ENCODE data around the gene UPK3BL1.
"Not testable (repeated sequence)": the region's sequence is repeated elsewhere in the genome, so short reads cannot be mapped to it uniquely, and the experiment has no call there.

Gene UPK3BL1

DNA sequence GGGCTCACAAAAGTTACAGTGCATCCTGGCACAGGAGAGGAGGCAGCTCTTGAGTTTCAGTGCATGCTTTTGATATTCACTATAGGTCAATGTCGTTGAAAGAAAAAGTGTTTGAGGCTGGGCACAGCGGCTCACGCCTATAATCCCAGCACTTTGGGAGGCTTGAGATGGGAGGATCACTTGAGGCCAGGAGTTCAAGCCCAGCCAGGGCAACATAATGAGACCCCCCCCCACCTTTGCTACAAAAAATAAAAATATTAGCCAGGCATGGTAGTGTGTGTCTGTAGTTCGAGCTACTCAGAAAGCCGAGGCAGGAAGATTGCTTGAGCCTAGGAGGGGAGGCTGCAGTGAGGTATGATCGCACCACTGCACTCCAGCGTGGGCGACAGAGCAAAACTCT, 24.5 kb downstream of the UPK3BL1 start:
- not testable (repeated sequence) for DNase-seq

DNA sequence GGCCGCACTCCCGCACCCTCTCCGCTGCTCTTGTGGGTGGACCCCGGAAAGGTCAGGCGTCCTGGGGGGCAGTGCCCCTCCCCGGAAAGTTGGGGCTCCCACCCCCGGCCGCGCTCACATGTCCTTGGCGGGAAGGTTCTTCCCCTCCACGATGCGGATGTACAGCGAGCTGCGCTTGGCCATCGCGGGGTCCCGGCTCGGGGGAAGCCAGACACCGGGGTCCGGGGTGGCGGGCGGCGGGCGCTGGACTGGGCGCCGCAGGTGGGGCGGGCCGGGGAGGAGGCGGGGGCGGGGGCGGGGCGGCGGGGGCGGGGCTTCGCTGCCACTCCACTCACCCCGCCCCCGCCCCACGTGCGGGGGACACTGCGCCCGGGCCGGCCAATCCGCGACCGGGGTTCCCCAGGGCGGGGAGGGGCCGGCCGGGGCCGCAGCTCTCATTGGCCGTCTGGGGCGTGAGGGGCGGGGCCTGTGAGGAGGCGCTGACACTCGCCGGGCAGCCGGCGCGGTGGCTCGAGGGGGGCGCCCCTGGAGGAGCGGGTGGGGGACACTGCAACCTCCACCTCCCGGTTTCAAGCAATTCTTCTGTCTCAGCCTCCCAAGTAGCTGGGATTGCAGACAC, 26.0 kb downstream of the UPK3BL1 start, which contains the start of gene RASA4:
Gene RASA4 (minus strand): TSS at position 250 of the 619 bp plus-strand sequence. CDS start 67 bp downstream, at position 183.
- peak; percentile 0 for DNase-seq

DNA sequence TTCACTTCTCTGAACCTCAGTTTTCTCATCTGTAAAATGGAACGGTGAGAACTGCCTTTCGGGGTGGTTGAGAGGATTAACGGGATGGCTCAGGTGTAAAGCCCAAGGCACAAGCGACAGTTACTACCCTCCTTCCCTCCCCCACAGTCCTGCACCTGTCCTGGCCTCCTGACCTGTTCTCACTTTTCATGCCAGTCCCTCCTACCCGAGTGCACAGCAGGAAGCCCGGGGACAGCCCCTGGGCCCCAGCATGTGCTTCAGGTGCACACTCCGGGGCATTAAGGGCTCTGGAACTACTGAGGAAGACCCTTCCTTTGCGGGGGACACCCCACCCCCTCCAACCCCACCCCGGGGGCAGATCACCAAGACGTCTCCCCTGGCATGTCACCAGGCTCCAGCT, 26.7 kb downstream of the UPK3BL1 start:
- not testable (repeated sequence) for DNase-seq

DNA sequence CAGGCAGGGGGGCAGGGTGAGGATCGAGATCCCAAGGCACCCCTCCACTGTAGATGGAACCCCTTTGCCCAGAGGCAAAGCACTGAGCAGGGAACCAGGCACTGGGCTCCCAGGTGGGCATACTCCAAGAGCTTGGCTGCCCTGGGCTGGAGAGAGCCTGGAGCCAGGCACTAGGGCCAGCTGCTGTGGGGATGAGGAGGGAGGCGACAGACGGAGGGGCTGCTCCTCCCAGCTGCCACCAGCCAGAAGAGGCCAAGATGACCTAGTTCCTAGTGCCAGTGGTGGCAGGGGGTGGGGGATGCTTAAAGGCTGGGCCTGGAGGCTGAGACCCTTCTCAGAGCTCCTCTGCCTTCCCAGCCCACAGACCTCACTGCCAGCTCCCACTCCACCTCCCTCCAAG, 27.7 kb downstream of the UPK3BL1 start:
- not testable (repeated sequence) for DNase-seq

DNA sequence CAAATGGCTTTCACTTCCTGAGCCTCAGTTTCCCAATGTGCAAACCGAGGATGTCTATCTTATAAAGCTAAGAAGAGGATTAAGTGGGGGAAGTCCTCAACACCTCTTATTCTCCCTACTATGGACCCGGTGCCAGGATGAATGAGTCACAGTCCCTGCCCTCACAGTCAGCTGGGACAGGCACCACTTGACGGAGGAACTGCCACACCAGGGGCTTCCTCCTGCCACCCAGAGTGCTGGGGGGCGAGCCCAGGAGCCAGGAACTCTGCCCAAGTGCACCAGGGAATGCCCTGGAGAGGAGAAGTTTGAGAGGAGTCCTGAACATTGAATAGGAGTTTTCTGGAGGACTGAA, 28.3 kb downstream of the UPK3BL1 start:
- DNase-seq, result not testable (repeated sequence)

DNA sequence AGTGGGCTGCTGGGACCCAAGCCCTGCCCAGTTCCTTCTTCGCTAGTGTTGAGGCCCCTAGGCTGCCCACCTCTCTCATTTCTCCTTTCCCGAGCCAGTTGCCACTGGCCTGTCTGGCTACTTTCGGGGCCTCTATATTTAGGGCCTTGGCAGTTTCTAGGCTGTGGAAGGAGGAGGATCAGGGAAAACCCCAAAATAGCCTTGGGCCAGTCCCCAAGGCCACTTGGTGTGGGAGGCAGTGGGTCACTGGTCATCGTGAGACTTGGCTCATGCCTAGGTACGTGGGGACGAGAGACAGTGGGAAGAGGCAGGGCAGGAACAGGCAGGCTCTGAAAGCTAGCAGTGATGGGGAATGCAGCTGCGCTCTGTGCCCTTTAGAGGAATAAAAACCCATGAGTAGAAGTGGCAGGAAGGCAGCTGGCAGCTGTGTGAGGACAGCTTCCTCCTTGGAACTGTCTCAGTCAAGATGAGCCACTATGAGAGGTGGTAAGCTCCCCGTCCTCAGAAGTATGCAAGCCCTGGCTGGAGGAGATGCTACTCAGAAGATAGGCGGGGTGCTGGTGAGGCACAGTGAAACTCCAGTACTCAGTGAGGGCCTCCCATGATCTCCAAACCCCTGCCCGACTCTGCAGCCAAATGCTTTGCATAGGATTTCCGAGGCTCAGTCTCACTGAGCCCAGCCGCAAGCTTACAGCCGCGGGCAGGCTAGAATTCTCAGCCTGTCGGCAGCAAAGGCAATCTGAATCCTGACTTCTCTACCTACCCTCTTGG, 28.8 kb downstream of the UPK3BL1 start:
- not testable (repeated sequence) for DNase-seq

DNA sequence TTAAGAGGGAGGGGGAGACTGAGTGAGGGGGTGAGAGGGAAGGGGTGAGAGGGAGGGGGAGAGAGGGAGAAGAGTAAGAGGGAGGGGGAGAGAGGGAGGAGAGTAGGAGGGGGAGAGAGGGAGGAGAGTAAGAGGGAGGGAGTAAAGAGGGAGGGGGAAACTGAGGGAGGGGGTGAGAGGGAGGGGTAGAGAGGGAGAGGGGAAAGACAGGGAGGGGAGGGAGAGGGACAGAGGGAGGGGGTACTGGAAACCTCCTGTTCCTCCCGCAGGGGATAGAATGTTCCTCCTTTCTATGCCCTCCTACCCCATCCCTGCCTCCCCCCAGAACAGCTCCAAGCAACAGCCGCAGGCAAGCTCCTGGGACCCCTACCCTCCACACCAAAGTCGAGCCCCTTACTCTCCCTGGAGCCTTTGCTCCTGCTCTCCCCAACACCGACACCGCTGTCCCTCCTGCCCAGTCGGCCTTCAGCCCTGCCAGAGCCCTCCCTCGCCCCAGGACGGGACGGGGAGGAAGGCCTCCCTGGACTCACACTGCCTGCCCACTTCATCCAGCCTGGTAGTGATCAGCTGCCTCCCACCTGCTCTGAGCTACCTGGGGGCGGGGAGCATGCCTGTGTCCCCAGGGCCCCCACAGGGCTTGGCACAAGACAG, 30.8 kb downstream of the UPK3BL1 start:
- DNase-seq, result not testable (repeated sequence)

DNA sequence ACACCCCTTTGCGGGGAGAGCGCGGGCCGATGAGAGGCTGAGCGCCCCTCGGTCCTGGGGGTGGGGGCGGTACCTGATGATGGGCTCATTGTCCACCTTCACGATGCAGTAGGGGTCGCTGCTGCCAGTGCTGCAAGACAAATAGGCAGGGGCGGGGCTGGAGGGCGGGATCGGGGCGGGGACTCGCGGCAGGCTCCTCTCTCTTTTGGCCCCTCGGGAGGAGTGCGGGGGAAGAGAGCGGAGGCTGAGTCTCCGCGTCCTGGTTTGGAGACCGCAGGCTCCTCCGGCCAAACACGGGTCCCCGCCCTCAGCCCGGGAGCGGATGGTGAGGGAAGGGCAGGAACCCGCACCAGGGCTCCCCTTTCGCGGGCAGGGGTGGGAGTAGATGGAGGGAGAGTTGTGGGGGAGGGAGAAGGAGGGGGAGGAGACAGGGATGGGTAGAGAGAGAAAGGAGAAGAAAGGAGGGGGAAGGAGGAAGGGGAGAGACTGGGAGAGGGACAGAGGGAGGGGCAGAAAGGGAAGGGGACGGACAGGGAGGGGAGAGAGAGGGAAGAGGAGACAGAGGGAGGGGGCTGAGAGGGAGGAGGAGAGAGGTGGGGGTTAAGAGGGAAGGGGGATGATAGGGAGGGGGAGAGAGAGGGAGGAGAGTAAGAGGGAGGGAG, 31.4 kb downstream of the UPK3BL1 start:
- not testable (repeated sequence) for DNase-seq

DNA sequence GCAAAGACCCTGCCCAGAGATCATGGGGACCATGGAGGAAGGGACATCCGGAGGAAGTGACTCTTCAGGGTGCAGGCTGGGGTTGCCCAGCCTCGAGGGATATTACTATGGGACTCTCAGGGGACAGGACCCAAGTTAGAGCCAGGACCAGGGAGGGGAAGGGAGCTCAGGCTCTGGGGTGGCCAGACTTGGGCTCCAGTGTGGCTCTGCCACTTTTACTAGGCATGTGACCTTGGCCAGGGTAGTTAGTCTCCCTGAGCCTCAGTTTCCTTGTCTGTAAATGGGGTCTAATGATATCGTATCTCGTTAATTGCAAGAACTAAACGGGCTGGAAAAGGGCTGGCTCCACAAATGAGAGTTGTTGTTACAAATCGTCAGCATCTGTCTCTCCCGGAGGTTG, 32.1 kb downstream of the UPK3BL1 start:
- not testable (repeated sequence) for DNase-seq

DNA sequence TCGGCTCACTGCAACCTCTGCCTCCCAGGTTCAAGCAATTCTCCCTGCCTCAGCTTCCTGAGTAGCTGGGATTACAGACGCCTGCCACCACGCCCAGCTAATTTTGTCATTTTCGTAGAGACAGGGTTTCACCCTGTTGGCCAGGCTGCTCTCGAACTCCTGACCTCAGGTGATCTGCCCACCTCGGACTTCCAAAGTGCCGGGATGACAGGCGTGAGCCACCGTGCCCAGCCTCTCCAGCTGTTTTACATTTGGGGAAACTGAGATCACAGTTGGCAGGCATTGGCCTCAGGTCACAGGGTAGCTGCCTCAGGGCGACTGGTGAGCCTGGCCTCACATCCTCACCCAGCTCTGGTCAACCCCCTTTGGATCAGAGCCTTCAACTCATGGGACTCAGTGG, 32.9 kb downstream of the UPK3BL1 start:
- not testable (repeated sequence) for DNase-seq

DNA sequence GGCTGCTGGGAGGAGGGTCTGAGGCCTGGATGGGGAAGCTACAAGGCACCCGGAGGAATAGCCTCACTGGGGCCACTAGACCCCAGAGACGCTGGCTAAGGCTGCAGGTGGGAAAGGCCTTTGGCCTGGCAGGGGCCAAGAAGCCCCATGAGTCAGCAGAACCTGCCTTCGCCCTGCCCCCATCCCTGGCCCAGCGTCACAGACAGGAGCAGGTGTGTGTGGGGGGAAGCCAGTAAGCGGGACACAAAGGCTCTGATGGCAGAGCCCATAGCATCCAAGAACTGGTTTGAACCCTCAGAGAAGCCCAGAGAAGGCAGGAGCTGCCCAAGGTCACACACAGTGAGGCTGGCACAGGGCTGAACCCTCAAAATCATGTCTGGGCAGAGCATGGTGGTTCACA, 35.7 kb downstream of the UPK3BL1 start:
- DNase-seq, result not testable (repeated sequence)

DNA sequence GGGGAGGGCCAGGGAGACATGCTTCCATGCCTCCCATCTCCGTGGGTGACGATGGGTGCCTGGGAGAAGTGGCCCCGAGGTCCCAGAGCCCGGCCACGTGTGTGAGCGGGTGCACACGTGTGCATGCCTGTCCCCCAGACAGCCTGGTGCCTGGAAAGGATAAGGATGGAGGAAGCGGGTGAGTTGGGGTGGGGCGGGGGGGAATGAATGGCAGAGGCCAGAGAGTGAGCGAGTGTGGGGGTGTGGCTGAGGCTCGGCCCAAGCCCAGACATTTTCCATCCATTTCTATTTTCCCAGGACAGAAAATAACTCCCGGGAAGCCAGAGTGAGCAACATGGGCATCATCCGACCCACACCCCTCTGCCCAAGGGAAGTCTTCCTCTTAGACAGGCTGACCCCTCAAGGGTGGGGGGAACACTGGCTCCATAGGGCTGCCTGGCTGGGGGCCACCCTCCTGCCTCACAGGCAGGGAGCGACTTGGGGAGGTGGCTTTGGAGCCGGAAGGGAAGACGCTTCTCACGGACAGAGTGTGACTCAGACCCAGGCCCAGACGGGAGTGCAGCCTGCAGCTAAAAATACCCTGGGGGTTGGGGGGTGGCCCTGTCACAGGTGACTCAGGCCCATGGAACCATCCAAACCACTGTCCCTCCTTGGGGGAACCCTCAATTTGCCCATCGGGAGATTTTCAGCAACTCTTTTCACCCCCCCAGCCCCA, 38.0 kb downstream of the UPK3BL1 start:
- not testable (repeated sequence) for DNase-seq

DNA sequence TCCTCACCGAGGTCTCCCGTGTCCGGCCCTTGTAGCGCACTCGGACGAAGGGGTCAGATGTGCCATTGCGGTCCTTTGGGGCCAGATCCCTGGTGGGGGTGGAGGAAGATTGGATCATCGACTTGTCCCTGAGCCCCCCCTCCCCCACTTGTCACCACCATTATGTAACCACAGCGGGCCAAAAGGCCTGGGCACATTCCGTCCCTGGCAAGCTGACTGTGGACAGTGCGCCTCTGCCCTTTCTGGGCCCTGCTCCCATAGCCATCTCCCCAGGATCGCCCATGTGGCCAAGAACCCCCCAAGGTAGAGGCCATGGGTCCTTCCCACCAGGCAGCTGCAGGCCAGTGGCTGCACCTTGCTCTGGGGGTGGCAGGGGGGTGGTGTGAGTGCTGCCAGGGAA, 40.3 kb downstream of the UPK3BL1 start:
- DNase-seq, result not testable (repeated sequence)

DNA sequence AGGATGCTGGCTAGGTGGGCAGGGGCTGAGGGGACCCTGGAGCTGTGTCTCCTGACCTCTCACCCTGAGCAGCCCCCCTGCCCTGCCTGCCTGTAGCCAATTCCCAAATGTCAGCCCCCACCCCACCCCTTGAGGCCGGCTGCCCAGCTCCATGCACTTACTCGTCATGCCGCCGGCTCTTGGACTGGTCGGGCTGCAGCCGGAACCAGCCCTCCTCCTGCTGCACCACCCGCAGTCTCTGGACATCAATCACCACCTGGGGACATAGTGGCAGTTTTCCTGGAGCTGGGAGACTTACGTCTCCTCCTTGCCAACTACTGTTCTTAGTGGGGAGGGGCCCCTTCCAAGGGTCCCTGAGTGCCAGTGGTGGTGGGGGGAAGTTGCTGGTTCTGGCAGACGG, 42.9 kb downstream of the UPK3BL1 start:
- DNase-seq, result not testable (repeated sequence)

DNA sequence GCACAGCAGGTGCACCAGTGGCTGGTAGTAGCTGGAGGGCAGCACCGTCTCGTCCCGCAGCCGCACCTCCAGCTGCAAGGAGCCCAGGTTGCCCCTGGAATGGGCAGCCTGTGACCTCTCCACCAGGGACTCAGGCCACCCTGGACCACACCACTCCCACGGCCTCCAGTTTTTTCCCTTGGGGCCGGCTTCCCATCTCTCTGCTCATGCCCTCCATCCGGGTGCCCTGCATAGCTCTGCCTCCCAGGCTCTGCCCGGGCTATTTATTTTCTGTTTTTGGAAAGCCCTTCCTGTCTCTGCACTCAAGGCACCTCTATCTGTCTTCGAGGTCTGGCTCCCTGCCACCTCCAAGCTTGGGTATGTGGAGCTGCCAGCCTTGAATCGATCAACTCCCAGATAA, 46.6 kb downstream of the UPK3BL1 start:
- DNase-seq, result not testable (repeated sequence)

DNA sequence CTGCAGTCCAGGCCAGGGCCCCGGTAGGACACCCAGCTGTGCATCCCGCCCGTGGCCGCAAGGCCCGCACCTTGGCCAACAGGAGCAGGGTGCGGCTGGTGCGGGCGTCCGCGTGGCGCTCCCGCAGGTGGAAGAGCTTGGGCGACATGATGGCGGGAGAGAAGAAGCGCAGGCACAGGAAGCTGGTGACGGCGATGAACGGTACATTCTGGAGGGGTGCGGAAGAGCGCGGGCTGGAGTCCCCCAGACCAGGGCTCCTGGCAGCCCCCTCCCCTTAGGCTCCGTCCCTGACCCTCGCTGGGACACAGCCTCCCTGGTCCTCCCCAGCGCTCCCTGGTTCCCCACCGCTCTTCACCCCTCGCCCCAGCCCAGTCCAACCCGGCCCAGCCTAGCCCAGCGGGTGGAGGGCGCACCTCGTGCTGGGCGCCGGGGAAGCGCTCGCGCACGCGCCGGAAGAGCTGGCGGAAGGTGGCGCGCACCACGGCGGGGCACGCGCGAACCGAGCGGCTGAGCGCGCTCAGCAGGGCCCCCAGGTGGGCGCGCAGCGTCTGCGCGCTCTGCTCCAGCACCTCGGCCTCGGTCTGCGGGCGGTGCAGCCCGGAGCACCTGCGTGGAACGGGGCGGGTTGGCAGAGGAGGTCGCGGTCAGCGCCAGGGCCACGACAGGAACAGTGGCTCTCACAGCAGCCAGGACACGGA, 48.8 kb downstream of the UPK3BL1 start:
- not testable (repeated sequence) for DNase-seq

DNA sequence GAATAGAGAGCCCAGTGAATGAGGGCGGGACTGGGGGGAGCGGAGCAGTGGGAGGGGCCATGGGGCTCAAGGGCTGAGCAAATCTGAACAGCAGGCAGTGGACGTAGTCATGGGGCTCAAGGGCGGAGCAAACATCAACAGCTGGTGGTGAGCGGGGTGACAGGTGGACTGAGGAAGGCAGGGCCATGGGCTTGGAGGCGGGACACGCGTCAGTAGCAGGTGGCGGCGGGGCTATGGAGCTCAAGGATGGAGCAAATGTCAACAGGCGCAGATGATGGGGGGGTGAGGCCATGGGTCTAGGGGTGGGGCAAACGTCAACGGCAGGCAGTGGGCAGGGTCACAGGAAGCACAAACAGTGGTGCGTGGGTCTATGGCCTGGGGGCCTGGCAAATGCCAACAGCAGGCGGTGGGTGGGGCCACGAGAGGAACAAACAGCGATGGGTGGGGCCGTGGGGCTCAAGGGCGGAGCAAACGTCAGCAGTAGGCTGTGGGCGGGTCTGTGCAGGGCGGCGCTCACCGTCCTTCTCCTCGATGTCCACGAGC, 50.0 kb downstream of the UPK3BL1 start:
- DNase-seq, result not testable (repeated sequence)

DNA sequence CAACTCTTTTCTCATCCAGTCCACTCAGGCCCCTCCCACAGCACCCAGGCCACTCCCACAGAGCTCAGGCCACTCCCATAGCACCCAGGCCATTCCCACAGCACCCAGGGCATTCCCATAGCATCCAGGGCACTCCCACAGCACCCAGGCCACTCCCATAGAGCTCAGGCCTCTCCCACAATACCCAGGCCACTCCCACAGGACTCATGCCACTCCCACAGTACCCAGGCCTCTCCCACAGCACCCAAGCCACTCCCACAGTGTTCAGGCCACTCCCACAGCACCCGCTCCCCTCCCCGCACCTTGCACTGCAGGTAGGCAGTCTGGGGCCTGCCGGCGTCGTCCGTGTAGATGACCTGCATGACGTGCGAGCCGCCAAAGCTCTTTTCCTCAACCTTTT, 52.7 kb downstream of the UPK3BL1 start:
- DNase-seq, result not testable (repeated sequence)

Measured in hematopoietic multipotent progenitor cell treated with erythropoietin and hydrocortisone succinate and interleukin-3 and kit ligand, for 6 days (in vitro differentiated cells).